Body of pancreas (tissue), 4 donors: Measurements from ENCODE around the gene FAM240B.

ENCODE experiments used
- CTCF ChIP-seq, 7 experiments: fragments of 450-650 bp in 4 of 7; fragments of 200-600 bp in 3 of 7; sonication (generic) in 3 of 7; IDR thresholded peaks; one replicate each; pipeline ENCODE4 v1.5.1; 2016 to 2019; ENCODE audit warnings: antibody characterized with exemption in 7 of 7
- POLR2A ChIP-seq, 3 donors: fragments of 450-650 bp; IDR thresholded peaks; one replicate each; pipeline ENCODE4 v1.6.1; 2016; ENCODE audit warnings: antibody characterized with exemption in 3 of 3, mild to moderate bottlenecking in 2 of 3

- TF ChIP-seq CTCF (IDR thresholded peaks at IDR 0.05) (no peak), POLR2A (IDR thresholded peaks at IDR 0.05) (no peak)
Observed at GRCh38 chr9:38687992-38688391, 31.9 kb downstream of the FAM240B start.
